KOPT-K1 (cell line): ENCODE measurements around the gene PCIF1.

Experiments
- H3K27ac ChIP-seq: fragments of 200-600 bp; sonication (generic); 2 replicates; pipeline ENCODE4 v1.5.1; 2016; ENCODE audit warnings: antibody characterized with exemption, mild to moderate bottlenecking, low read depth, low read length; ENCODE audit not compliant: poor library complexity, severe bottlenecking
- H3K36me3 ChIP-seq: fragments of 200-600 bp; sonication (generic); 2 replicates; pipeline ENCODE4 v1.5.1; 2017; ENCODE audit warnings: antibody characterized with exemption, mild to moderate bottlenecking, low read length, moderate library complexity; ENCODE audit not compliant: insufficient read depth
- H3K9me3 ChIP-seq: fragments of 200-600 bp; sonication (generic); 2 replicates; pipeline ENCODE4 v1.5.1; 2017; ENCODE audit warnings: antibody characterized with exemption, low read length, mild to moderate bottlenecking; ENCODE audit not compliant: insufficient read depth, poor library complexity, severe bottlenecking

PCIF1 gene

GRCh38 chr20:45959956-45960630 is 25.6 kb downstream of the PCIF1 start:
- Histone ChIP-seq H3K27ac (no peak overlapping the region), H3K36me3 (peaks cover 98% of the 10 kb centered on the region), H3K9me3 (no peaks in the 10 kb centered on the region)

DNA sequence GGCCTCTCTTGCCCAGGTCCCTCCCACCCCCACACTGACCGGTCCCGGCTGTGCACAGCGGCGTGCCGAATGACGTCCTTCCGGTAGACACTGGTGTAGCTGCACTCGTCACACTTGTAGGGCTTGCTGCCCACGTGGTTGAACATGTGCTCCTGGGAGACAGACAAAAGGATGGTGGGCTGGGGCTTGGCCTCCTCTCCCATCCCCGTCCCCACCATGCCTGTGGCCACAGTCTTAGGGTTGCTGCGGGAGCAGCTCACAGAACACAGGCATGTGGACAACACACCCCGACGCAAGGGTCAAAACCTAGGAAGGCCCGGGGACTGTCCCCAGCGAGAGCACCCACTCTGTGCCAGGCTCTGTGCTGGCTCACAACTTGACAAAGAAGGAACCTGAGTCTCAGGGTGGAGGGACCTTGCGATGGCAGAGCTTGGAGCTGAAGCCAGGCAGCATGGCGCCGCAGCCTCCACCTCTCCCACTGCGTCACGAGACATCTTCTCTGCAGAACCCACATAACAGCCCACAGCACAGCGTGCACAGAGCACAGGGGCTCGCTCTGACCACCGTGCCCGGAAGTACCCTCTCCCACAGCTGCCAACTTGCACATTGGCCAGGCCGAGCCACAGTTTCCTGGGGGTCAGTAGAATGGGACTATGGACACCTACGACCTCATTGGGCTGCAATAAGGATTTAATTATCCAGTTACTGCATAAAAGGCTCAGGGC is 27.7 kb downstream of the PCIF1 start:
- Histone ChIP-seq H3K27ac (no peak overlapping the region), H3K9me3 (no peaks in the 10 kb centered on the region), H3K36me3 (peaks cover 99% of the 10 kb centered on the region)

DNA sequence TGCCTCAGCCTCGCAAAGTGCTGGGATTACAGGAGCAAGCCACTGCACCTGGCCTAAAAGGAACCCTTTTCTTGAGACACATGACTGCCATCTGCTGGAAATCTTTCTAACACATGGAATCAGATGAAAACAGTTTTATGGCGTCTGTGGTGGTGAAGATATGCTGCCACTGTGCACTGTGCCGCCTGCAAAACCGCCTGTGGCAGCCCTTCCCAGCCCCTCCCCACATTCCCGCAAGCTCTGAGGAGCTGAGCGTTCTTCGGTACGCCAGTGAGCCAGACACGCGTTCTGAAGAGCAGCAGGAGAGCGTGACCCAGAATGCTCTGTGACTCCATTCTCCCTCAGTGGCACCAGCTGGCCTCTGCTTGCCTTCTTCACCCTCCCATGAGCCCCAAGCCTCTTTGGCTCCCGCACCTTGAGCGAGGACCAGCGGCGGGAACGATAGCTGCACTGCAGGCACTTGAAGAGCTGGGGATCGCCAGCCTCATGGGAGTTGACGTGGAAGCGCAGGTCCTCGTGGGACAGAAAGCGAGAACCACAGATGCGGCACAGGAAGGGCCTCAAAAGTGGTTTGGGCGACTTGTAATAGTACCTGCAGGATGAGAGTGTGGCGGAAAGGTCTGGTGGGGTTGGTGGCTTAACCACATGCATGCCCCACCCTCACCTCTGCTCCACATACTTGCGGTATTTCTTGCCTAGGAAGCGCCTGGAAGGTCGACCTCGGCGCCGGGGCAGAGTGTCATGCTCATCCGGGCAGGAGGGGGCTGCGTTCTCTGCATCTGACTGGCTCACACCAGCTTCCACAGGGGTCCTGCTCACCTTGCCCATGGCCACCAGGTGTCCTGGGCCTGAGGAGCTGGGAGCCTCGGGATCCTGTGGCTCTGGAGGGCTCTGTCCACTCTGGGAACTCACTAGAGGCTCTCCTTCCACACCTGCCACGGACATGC is 28.8 kb downstream of the PCIF1 start:
- Histone ChIP-seq H3K9me3 (no peaks in the 10 kb centered on the region), H3K27ac (no peak overlapping the region), H3K36me3 (peaks cover 99% of the 10 kb centered on the region)

DNA sequence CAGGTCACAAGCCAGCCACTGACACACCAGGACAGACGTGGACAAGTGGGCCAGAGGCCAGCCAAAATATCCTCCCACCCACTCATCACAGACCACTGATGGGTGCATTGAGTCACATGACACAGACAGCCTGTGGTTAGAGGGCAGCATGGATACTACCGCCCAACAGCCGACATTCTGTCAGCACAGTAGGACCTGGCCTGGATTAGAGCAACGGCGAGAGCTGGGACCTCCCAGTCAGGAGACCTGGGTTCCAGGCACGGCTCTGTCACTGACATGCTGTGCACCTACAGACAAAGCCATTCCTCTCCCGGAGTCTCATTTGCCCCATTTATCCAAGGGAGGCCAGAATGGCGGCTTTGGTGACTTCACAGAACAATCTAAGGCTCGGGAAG is 29.5 kb downstream of the PCIF1 start:
- H3K27ac ChIP-seq: no peak overlapping the region
- H3K36me3 ChIP-seq: peaks cover 99% of the 10 kb centered on the region
- H3K9me3 ChIP-seq: no peaks in the 10 kb centered on the region

- Histone ChIP-seq H3K9me3 (no peaks in the 10 kb centered on the region), H3K27ac (no peak overlapping the region), H3K36me3 (peaks cover 96% of the 10 kb centered on the region)
Observed at GRCh38 chr20:45965169-45966002, 30.9 kb downstream of the PCIF1 start.

- Histone ChIP-seq H3K9me3 (no peaks in the 10 kb centered on the region), H3K27ac (no peak overlapping the region), H3K36me3 (peaks cover 73% of the 10 kb centered on the region)
Observed at GRCh38 chr20:45967551-45968080, 33.1 kb downstream of the PCIF1 start.

DNA sequence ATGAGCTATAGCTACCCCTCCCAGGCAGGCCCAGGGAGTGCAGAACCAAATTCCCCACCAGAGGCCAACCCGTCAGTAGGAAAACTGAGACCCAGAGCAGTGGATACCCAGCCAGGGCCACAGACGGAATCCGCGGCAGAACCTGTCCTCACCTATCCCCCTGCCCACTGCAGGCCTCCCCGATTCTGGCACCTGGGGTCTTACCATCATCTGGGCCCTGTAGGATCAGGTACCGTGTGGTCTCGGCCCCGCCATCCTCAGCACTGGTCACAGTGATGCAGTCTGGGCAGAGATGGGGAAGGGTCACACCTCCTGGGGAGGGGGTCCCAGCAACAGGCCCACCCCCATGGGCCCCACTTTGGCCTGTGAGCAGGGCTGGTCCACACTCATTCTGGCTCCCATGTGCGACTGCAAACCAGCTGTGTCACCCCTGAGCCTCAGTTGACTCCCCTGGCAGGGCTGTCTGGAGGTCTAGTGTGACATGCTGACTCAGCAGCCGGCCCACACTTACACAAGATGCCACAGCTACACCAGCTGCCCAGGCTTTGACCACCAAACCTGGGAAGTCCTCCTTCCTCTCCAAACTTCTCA is 33.7 kb downstream of the PCIF1 start:
- Histone ChIP-seq H3K27ac (no peak overlapping the region), H3K9me3 (no peaks in the 10 kb centered on the region), H3K36me3 (peaks cover 68% of the 10 kb centered on the region)

GRCh38 chr20:45968801-45969711 is 34.6 kb downstream of the PCIF1 start:
- peak overlapping the region; percentile 98 for H3K27ac ChIP-seq
- H3K36me3 ChIP-seq: peaks cover 59% of the 10 kb centered on the region
- no peaks in the 10 kb centered on the region for H3K9me3 ChIP-seq

GRCh38 chr20:45969712-45970634 is 35.5 kb downstream of the PCIF1 start:
- H3K36me3 ChIP-seq: peaks cover 50% of the 10 kb centered on the region
- H3K9me3 ChIP-seq: no peaks in the 10 kb centered on the region
- peak overlapping the region; percentile 98 for H3K27ac ChIP-seq

DNA sequence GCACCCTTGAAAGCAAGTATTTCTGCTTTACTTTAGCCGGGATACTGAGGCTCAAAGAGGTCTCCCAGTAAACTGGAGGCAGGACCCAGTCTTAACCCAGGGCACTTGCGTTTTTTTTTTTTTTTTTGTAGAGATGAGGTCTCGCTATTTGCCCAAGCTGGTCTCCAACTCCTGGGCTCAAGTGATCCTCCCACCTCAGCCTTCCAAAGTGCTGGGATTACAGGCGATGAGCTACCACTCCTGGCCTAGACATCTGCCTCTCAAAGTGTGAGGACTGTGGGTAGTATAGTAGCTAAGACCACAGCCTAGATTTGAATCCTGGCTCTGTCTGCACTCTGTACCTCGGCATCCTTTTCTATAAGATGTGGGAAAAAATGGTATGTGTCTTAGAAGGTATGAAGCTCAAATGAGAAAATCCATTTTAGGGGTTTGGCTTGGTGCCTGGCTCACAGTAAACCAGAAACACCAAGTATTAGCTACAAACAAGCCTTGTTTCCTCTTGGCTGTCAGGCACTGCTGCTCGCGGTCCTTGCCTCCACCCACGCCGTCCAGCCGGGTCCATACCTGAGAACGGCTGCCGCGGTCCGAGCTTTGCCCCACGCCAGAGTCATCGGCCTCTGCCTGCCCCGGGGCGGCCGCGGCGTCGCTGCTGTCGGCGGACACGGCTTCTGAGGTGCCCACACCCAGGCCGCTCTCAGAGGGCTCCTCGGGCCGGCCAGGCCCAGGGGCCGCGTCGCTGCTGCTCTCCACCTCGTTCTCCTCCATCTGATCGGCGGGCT is 36.4 kb downstream of the PCIF1 start:
- Histone ChIP-seq H3K36me3 (peaks cover 42% of the 10 kb centered on the region), H3K9me3 (no peaks in the 10 kb centered on the region), H3K27ac (peak overlapping the region; percentile 98)

DNA sequence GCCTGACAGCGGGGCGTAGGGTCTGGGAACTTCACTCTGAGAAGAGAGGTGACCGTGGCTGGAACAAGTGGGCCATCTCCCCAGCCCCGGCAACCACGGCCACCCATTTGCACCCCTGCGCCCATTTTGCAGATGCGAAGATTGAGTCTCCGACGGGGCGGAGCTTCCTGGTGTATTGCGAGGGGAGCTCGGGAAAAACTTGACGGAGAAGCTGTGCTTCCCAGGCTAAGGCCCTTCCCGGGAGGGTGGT is 36.9 kb downstream of the PCIF1 start:
- peaks cover 37% of the 10 kb centered on the region for H3K36me3 ChIP-seq
- H3K27ac ChIP-seq: peak overlapping the region; percentile 98
- no peaks in the 10 kb centered on the region for H3K9me3 ChIP-seq
